Lung (tissue), 12 donors: ENCODE data around the gene GPR137B. TPM values are rescaled to one million over a fixed set of nuclear protein-coding genes. Genes with fewer than 3 reads are reported as not detected.

Experiments used
- ATAC-seq: fragments of 200-7000 bp; cut with Tn5 transposase; one replicate; pipeline ENCODE4 v1.9.1; 2020; ENCODE audit warnings: moderate number of reproducible peaks; ENCODE audit not compliant: insufficient read depth, low FRiP score
- DNase-seq, 3 donors: peaks; one replicate each; pipeline ENCODE4 v3.0.0-alpha.2; 2013 to 2017
- H3K27ac ChIP-seq, 2 donors: one replicate each; pipeline ENCODE4 v1.5.1; 2013; ENCODE audit warnings: mild to moderate bottlenecking in 2 of 2, moderate library complexity in 2 of 2, control low read depth in 1 of 2, inconsistent platforms in 1 of 2, low read depth in 1 of 2, low read length in 1 of 2
- H3K27me3 ChIP-seq, 3 donors: one replicate each; pipeline ENCODE4 v1.5.1; 2013; ENCODE audit warnings: low read length in 2 of 3; ENCODE audit not compliant: control insufficient read depth in 3 of 3, insufficient read depth in 3 of 3
- H3K36me3 ChIP-seq, 4 donors: one replicate each; pipeline ENCODE4 v1.5.1; 2013; ENCODE audit warnings: low read length in 4 of 4, mild to moderate bottlenecking in 1 of 4, moderate library complexity in 1 of 4; ENCODE audit not compliant: control insufficient read depth in 4 of 4, insufficient read depth in 4 of 4
- H3K4me1 ChIP-seq, 5 donors: one replicate each; pipeline ENCODE4 v1.5.1; 2013; ENCODE audit warnings: low read length in 5 of 5, mild to moderate bottlenecking in 2 of 5, moderate library complexity in 1 of 5; ENCODE audit not compliant: control insufficient read depth in 5 of 5, insufficient read depth in 5 of 5
- H3K4me3 ChIP-seq: one replicate; pipeline ENCODE4 v1.5.1; 2013; ENCODE audit warnings: mild to moderate bottlenecking, control low read depth, moderate library complexity
- H3K9ac ChIP-seq, 2 donors: one replicate each; pipeline ENCODE4 v1.5.1; 2013; ENCODE audit warnings: low read length in 2 of 2, control low read depth in 1 of 2; ENCODE audit not compliant: insufficient read depth in 1 of 2
- H3K9me3 ChIP-seq, 4 donors: one replicate each; pipeline ENCODE4 v1.5.1; 2013; ENCODE audit warnings: low read length in 3 of 4, mild to moderate bottlenecking in 1 of 4, moderate library complexity in 1 of 4; ENCODE audit not compliant: control insufficient read depth in 4 of 4, insufficient read depth in 3 of 4
- CTCF ChIP-seq: IDR thresholded peaks from 2 replicates; pipeline ENCODE4 v1.5.1; 2012; ENCODE audit warnings: mild to moderate bottlenecking; ENCODE audit errors: control extremely low read depth, extremely low read depth
- WGBS, 2 donors: extraction: QIAGEN DNeasy Blood & Tissue Kit; methylation state at CpG; one replicate each; pipeline ENCODE4 v1.1.7; 2013; 5-methylcytosine and 5-hydroxymethylcytosine counted together
- polyA plus RNA-seq, 2 donors: library from polyadenylated mRNA; stranded (reverse); fragments of 200-250 nt; gene quantifications; one replicate each; pipeline ENCODE4 v1.2.1, GENCODE V29; 2013
- total RNA-seq, 2 donors: library from RNA; depleted of rRNA in 1 of 2; stranded (reverse); fragments of >200 nt in 1 of 2; gene quantifications; one replicate each; pipeline ENCODE4 v1.2.1, GENCODE V29; 2014 to 2021
- donor health status: control.
- donor health status: control.
- donor health status: Bipolar disorder and iron deficiency.
- donor health status: healthy.
- donor health status: DM: yes; HTN: yes; CAD: no.

The GPR137B gene
- total and polyA plus RNA-seq, 4 donors = 7.0 to 31.0 (median 19.1) TPM

- Histone ChIP-seq H3K27ac (peak overlapping the region in 1 of 2 donors; percentile 66), H3K27me3 (no peaks in the 10 kb centered on the region), H3K4me3 (no peak overlapping the region), H3K36me3 (no peaks in the 10 kb centered on the region), H3K4me1 (no peaks in the 10 kb centered on the region), H3K9ac (no peak overlapping the region), H3K9me3 (no peaks in the 10 kb centered on the region)
- 83 to 84% methylated on average over 15 of the region's 15 CpGs for WGBS, 2 donors
- no peak for TF ChIP-seq CTCF
- no peak for DNase-seq
- ATAC-seq = no peak
Measured at GRCh38 chr1:236113324-236114032, 28.9 kb upstream of the GPR137B start.

- ATAC-seq = no peak
- no peaks in the 10 kb centered on the region for H3K36me3 ChIP-seq
- no peak for TF ChIP-seq CTCF
- no peak for DNase-seq
- no peaks in the 10 kb centered on the region for H3K27me3 ChIP-seq
- peak overlapping the region in 1 of 2 donors; percentile 66 for H3K27ac ChIP-seq
- no peaks in the 10 kb centered on the region for H3K9me3 ChIP-seq
- 91 to 96% methylated on average over 5 of the region's 5 CpGs for WGBS, 2 donors
- H3K4me1 ChIP-seq = no peaks in the 10 kb centered on the region
- no peak overlapping the region for H3K9ac ChIP-seq
- no peak overlapping the region for H3K4me3 ChIP-seq
Measured at GRCh38 chr1:236114076-236114747, 28.1 kb upstream of the GPR137B start.

GRCh38 chr1:236117710-236118109 is 24.6 kb upstream of the GPR137B start:
- WGBS, 2 donors = 83 to 85% methylated on average over 8 of the region's 8 CpGs
- DNase-seq (no peak), ATAC-seq (no peak)
- no peak overlapping the region for H3K4me3 ChIP-seq
- no peaks in the 10 kb centered on the region for H3K4me1 ChIP-seq
- TF ChIP-seq CTCF = no peak
- H3K9ac ChIP-seq = no peak overlapping the region
- H3K27me3 ChIP-seq = no peaks in the 10 kb centered on the region
- no peaks in the 10 kb centered on the region for H3K9me3 ChIP-seq
- H3K36me3 ChIP-seq = no peaks in the 10 kb centered on the region
- H3K27ac ChIP-seq = no peak overlapping the region
